GM12875 (cell line): ENCODE measurements around the gene RIC3.

Experiments used
- H3K4me3 ChIP-seq: one replicate; pipeline ENCODE4 v1.5.1; 2011; ENCODE audit warnings: low read depth, low read length, control low read depth
- CTCF ChIP-seq: IDR thresholded peaks from 2 replicates; pipeline ENCODE4 v1.5.1; 2011; ENCODE audit warnings: low read depth, mild to moderate bottlenecking, control low read depth, inconsistent platforms, low read length, moderate library complexity, borderline replicate concordance; ENCODE audit not compliant: insufficient read depth

Gene RIC3

GRCh38 chr11:8202516-8203413 lies 33.9 kb upstream of the RIC3 start:
- TF ChIP-seq CTCF, result no peak
- no peak overlapping the region for H3K4me3 ChIP-seq

GRCh38 chr11:8201644-8202365 lies 33.0 kb upstream of the RIC3 start:
- no peak overlapping the region for H3K4me3 ChIP-seq
- no peak for TF ChIP-seq CTCF

GRCh38 chr11:8199676-8200075 lies 30.9 kb upstream of the RIC3 start:
- no peak for TF ChIP-seq CTCF
- no peak overlapping the region for H3K4me3 ChIP-seq

GRCh38 chr11:8196749-8197148 lies 27.9 kb upstream of the RIC3 start:
- no peak overlapping the region for H3K4me3 ChIP-seq
- TF ChIP-seq CTCF, result no peak

- no peak for TF ChIP-seq CTCF
- no peak overlapping the region for H3K4me3 ChIP-seq
Measured at GRCh38 chr11:8194956-8195355, 26.1 kb upstream of the RIC3 start.

- no peak for TF ChIP-seq CTCF
Measured at GRCh38 chr11:8192896-8193209, 24.0 kb upstream of the RIC3 start.

More at GRCh38 chr11:8192896-8193209, 24.0 kb upstream of the RIC3 start:
- H3K4me3 ChIP-seq, result no peak overlapping the region
